HG03135 (cell line): ENCODE measurements around the gene TTC16.

ENCODE experiments used
- ATAC-seq: cut with Tn5 transposase; IDR thresholded peaks from one replicate; pipeline ENCODE4 v1.9.1; 2021; ENCODE audit warnings: mild to moderate bottlenecking, moderate library complexity; ENCODE audit not compliant: unreplicated experiment

Gene TTC16, protein sequence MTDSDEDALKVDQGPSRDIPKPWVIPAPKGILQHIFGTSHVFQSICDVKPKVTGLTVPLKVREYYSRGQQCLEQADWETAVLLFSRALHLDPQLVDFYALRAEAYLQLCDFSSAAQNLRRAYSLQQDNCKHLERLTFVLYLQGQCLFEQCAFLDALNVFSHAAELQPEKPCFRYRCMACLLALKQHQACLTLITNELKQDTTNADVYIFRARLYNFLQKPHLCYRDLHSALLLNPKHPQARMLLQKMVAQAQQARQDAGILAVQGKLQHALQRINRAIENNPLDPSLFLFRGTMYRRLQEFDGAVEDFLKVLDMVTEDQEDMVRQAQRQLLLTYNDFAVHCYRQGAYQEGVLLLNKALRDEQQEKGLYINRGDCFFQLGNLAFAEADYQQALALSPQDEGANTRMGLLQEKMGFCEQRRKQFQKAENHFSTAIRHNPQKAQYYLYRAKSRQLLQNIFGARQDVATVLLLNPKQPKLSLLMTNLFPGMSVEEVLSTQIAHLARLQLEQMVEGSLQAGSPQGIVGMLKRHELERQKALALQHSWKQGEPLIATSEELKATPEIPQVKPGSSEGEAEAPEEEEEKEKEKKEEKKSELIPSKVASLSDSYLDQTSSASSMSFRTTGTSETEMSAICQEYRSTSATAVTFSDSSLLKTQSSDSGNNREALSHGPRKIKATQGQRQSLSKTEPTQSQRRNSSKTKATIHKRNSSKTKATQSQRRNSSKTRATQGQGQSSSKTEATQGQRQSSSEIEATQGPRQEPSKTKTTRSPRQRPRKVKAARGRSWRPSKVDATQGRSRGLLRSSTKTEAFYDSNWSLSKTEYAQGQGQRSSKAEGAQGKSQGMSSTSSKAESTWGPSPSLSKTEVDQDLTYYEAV

DNA sequence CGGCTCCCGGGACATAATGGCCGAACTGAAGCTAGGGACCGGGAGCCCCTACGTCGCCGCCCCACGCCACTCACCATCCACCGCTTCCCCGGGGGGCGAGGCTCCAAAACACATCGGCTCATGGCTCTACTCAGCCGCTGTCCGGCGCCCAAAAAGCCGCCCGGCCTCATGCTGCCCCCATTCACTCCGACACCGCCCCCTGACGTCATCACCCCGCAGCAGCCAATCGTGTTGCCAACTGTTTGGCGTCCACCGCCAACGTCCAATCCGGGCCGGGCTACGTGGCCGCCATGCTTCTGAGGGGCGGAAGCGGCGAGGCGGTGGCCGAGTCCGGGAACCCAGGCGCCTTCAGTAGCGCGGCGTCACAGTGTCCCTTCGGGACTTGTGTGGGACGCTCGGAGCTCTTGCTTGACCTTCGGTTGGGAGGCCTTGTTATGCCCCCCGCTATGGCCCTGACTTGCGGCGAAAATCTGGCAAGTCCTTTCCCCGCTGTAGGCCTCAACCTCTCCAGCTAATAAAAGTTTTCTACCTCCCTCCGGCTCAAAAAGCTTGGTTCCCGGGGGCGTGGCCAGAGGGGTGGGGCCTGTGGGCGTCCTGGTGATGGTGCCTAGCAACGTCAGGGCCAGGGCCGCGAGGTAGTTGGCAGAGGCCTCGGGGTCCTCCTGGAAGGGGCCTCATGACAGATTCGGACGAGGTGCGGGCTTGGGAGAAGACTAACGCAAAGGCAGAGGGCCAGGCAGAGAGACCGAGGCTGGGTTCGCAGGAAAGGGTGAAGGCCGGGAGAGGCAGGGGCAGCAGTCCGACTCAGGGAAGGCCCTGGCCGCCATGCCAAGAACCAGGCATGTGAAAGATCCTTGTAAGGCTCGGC, at the start of gene TTC16, which contains the start of gene PTRH1:
TTC16 (plus strand) TSS at position 610 of the 868 bp plus-strand sequence; CDS start at position 677, 67 bp downstream.
PTRH1 (minus strand) TSS at position 194 of the 868 bp plus-strand sequence; CDS start at position 170, 24 bp downstream.
- peak; percentile 94 for ATAC-seq

DNA sequence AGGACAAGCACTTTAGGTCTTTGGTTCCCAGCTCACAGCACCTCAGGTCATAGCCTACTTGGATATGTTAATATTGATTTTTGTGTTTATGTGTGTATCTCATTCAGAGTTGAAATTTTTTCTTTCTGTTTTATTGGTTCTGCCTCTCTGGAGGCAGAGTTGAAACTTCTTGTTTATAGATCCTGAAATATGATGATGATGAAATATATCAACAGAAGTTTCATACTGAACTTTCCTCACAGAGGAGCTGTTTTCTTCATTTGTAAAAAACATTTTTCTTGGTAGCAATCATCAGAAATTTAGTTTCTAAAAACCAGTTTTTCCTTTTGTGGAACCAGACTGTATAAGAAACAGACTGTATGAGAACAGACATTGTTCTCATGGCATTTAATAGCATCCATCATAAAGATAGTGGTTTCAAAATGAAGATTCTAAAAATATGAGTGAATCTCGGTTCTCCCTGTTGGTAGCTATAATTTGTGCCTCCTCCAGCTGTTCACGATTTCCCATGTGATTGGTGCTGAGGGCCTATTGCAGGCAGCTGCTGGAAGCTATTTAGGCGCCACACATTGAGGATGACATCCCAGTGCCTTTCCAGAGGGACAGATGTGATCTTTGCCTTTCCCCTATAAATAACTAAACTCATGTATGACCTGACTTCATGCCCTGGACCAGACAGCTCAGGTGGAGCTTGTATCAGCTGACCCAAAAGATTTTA, 48.6 kb upstream of the TTC16 start:
- ATAC-seq = no peak

DNA sequence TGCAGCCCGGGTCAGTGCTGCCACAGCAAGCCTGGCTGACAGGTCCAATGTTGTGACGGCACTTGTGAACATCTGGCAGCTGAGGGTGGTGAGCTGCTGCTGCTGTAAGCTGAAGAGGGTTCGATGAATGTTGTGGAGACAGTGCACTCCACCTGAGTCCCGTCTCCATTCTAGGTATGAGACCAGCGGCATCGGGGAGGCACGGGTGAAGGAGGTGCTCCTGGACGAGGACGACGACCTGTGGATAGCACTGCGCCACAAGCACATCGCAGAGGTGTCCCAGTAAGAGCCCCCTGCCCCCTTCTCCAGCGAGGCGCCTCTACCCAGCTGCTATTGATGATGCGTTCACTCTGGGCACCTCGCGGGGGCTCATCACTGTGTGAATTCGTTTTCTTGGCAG, 48.0 kb upstream of the TTC16 start:
- no peak for ATAC-seq

DNA sequence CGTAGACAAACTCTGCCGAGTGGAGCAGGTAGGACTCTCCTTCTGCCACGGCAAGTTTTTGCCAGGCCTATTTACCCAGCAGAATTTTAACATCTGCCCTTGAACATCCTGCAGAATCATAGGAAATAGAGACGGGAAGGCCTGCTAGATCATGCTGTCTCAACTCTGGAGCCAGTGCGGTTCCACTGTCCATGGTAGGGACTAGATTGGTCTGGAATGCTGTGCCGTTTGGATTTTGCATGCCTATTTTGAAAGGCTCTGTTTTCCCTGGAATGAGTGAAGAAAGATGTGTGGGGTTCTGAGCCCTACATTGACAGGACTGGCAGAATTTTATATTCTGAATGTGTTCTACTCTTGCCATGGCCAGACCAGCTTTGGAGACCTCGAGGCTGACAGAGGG, 42.6 kb upstream of the TTC16 start:
- no peak for ATAC-seq

DNA sequence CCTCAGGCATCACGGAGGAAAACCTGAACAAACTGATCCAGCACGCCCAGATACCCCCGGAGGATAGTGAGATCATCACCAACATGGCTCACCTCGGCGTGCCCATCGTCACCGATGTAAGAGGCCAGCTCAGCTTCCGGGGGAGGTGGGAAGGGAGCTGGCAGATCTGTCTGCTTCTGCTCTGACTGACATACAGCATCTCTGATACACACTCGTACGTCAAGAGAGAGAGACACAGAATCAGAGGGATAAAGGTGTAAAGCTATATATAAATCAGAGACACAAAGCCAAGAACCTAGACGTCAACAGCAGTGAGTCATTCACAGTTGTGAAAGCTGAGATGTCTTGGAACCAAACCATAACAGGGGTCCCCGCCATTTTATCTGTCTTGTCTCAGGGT, 39.2 kb upstream of the TTC16 start:
- no peak for ATAC-seq

DNA sequence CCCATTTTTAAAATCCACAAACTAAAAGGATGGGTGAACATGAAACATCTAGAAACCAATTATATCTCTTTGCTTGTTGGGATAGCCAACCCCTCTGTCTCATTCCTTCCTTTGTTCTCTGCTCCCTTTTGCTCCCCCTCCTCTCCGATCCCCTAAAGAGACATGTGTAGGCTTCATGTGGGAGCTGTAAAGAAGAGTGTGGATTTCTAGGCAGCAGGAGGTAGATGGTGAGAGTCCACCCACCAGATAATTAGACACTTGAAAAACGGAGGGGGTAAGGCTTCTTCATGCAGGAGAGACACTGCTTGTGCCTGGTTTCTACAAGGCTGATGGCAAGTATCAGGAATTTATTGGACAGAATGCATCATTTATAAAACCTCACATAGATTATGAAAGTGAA, 36.4 kb upstream of the TTC16 start:
- no peak for ATAC-seq

DNA sequence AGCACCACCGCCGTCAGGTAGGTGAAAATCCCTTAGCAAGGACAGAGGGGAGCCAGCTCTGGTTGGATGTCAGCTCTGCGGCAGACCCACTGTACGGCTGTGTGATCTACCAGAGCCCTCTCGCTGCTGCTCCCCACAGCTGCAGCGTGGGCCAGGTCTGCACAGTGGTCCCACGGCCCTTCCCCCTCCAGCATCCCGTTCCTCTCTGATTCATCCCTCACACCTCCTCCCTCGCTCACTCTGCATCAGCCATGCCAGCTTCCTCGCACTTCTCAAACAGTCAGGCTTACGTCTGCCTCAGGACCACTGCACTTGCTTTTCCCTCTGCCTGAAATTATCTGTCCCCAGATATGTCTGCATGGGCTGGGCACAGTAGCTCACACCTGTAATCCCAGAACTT, 35.7 kb upstream of the TTC16 start:
- no peak for ATAC-seq

DNA sequence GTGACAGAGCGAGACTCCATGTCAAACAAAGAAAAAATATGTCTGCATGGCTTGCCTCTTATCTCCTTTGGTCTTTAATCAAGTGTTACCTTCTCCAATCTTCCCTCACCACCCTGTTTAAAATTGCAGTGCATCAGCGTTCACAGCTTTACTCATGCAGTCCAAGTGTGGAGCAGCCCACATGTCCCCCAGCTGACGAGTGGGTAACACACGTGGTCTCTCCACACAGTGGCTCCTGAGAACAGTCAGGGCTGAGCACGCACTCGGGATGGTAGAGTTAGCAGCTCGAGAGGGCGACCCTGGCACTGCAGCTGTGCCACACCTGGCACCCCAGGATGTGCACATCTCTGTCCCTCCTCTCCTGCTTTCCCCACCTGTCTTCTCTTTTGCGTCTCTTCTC, 35.0 kb upstream of the TTC16 start:
- no peak for ATAC-seq

DNA sequence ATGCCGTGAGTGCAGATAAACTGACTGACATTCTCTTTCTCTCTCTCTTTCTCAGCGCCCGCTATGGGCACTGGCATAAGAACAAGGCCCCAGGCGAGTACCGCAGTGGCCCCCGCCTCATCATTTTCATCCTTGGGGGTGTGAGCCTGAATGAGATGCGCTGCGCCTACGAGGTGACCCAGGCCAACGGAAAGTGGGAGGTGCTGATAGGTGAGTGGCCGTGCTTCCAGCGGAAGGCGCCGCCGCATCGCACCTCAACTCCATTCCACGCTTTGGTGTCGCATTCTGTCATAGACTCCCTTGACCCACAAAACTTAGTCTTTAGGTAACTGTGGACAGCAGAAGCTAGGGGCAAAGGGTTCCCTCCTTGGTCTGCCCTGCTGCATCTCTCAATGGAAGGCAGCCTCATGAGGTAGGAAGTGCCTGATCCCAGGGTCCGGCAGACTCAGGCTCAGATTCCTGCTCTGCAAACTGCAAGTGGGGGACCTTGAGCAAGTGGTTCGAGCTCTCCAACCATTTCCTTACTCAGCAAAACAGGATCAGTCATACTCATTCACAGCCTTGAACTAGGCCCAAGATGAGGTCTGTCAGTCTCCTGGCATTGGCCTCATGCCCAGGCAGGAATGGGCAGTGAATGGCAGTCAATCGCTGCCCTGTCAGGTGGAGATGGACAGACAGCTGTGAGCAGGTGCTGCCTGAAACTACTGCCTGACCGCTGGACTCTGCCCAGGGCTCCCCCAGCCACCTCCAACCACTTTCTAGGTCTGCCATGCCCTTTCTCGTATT, 33.3 kb upstream of the TTC16 start:
- ATAC-seq = no peak

DNA sequence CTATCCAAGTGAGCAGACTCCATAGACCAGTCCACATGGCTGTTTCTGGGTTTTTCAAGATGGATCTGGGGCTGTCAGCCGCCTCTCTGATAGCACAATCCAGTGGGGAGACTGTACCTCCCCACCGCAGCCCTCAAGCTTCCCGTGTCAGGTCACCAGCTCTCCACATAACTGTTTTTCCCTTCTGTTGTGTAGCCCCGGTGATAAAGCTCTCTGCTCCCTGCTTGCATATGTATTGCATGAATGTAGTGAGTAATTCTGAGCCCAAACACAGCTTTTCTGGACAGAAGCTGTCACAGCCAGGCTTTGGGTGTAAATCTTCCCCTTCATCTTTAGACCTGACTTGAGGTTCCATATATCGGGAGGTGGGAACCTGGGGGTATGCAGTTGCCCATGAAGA, 32.2 kb upstream of the TTC16 start:
- no peak for ATAC-seq

DNA sequence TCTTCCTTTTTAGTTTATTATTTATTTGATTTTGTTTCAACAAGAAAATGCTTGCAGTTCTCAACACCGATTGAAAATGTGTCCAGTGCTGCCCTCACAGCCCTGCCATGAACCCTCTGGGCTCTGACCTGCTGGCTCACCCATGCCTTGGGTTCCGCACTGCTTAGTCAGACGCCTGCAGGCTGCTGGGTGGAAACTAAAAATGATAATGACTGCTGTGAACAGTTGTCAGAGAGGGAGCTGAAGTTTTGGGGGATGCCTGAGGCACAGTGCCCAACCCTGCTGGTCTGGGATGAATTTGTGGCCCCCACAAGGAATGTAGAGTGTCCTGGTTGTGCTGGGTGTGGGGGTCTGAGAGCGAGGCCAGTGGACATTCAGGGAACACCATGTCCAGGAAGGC, 31.3 kb upstream of the TTC16 start:
- ATAC-seq = no peak

DNA sequence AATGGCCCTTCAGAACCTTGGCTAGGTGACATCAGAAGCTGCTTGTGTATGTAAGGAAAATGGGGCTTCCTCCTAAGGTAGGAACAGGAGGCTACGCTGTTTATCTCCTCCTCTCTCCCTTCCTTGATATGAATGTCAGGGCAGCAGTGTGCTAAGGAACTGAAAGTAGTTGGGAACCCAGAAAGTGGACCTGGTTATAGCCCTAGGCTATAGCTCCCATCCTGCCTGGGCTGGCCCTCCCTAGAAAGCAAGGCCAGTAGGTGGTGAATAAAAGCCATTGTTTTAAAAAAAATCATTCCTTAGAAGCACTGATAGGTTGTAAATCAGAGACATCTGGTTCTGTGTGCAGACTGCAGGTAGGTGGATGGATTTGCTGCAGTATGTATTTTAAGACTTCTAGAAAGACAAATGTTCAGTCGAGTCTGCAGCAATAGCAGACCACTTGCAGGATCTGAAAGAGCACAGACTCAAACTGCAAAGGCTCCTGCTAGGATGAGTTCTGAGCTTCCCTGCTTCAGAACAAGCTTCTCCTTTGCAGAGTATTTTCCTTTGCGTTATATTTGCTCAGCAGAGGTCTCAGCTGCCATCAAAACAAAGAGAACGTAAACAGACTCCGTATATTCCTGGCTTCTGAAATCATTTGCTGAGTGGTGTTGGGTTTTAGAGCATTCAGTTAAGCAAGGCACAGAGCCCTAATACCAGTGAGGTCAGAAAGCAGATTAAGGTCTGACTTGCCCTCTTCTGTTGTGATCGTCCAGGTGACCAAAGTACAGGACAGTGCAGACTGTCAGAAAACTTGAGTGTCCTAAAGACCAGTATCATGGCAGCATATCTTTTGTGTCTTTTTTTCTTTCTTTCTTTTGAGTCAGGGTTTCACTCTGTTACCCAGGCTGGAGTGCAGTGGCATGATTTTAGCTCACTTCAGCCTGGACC, 29.2 kb upstream of the TTC16 start:
- no peak for ATAC-seq

DNA sequence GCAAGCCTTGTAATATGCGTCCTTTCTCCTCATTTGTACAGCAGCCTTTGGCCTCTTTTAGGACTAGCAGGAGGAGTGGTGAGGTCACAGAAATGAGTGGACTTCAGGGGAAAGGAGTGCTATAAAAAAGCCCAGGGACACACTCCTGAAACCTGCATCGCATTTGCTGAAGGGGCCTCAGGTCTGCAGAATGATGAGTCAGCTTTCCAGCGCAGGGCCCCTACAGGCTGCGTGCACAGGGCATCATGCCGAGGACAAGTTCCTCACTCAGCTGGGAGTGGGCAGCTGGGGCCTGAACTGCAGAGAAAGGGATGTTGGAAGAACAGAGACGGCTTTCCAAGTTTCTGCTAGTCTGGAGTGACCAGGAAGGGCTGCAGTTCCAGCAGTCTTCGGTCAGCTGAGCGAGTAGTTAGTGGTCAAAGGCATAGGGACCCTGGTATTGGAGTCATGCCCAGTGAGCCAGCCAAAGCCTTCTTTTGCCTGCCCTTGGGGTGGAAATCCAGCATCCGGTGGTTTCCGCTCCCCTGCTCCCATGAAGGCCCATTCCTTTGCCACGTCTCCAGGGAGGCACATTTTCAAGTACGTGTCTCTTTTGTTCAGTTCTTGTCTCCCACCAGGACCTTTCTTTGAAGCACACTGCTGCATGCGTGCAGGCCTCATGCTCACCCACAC, 26.4 kb upstream of the TTC16 start:
- ATAC-seq = no peak

DNA sequence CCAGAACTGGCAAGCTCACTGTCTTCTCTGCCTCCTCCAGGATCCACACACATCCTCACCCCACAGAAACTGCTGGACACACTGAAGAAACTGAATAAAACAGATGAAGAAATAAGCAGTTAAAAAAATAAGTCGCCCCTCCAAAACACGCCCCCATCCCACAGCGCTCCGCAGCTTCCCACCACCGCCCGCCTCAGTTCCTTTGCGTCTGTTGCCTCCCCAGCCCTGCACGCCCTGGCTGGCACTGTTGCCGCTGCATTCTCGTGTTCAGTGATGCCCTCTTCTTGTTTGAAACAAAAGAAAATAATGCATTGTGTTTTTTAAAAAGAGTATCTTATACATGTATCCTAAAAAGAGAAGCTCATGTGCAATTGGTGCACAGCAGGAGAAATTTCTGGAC, 25.1 kb upstream of the TTC16 start:
- ATAC-seq = no peak

DNA sequence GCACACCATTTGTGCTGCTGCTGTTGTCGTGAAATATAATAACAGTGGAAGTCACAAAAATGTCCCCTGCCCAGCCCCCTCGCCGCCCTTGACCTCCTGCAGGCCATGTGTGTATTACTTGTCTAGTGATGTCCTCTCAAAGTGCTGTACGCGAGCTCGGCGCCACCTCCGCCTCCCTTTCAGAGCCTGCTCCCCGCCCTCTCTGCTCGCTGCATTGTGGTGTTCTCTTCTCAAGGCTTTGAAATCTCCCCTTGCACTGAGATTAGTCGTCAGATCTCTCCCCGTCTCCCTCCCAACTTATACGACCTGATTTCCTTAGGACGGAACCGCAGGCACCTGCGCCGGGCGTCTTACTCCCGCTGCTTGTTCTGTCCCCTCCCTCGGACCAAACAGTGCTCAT, 23.8 kb upstream of the TTC16 start:
- ATAC-seq = no peak

DNA sequence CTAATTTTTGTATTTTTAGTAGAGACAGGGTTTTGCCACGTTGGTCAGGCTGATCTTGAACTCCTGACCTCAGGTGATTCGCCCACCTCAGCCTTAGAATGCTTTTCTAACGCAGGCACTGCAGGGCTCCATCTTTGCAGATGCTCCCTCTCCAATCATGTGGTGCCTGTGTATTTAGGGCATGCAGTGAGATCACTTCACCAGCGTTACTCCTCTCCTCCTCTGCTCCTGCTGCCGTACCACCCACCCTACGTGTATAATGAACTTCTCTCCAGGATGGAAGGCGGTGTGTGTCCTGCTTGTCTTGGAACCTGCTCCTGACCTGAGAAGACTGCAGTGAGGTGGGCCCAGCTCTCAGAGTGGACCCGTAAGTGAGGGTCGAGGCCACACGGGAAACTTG, 22.7 kb upstream of the TTC16 start:
- ATAC-seq = no peak

DNA sequence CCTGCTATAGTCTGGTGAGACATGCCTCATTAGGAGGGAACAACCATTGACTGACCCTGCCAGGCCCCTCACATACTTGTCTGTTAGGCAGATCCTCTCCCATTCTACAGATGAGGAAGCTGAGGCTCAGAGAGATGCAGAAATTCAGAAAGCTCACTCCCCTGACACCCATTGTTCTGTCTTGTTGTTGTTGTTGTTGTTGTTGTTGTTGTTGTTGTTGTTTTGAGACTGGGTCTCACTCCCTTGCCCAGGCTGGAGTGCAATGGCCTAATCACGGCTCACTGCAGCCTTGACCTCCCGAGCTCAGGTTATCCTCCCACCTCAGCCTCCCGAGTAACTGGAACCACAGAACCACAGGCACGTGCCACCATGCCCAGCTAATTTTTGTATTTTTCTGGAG, 22.2 kb upstream of the TTC16 start:
- no peak for ATAC-seq
